Measurements from ENCODE around the gene RUNX3.

DNA sequence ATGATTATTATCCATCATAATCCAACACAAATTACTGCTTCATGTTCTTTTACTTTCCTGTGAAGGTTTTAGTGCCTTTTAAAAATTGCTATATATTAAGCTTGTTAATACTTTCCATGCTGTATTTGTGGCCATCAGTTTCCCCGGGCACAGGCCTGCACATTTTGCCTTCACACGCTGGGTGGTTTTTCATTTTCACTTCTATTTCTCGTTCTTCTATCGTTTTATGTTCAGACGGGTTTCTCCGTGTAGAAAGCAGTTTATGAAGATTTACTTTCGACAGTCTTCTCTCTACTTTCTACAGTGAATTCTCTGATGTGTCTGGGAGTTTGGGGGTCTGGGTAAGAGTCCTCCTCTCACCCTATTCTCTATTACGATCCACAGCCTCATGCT lies 9.5 kb downstream of the RUNX3 start:
- TF ChIP-seq POLR2A (IDR thresholded peaks at IDR 0.05; ENCODE audit: borderline replicate concordance, extremely low read depth, insufficient read depth, insufficient read length) (no peak), POLR2AphosphoS5 (IDR thresholded peaks at IDR 0.05; ENCODE audit: low read depth, low read length) (no peak), YY1 (IDR thresholded peaks at IDR 0.05; ENCODE audit: extremely low read depth, insufficient replicate concordance, low read depth, low read length) (no peak), CBX3 (IDR thresholded peaks at IDR 0.05; ENCODE audit: low read depth) (no peak), SIN3A (IDR thresholded peaks at IDR 0.05; ENCODE audit: low read depth) (no peak), ZFX (IDR thresholded peaks at IDR 0.05) (no peak)
- TF ChIP-seq, protein P1, sequence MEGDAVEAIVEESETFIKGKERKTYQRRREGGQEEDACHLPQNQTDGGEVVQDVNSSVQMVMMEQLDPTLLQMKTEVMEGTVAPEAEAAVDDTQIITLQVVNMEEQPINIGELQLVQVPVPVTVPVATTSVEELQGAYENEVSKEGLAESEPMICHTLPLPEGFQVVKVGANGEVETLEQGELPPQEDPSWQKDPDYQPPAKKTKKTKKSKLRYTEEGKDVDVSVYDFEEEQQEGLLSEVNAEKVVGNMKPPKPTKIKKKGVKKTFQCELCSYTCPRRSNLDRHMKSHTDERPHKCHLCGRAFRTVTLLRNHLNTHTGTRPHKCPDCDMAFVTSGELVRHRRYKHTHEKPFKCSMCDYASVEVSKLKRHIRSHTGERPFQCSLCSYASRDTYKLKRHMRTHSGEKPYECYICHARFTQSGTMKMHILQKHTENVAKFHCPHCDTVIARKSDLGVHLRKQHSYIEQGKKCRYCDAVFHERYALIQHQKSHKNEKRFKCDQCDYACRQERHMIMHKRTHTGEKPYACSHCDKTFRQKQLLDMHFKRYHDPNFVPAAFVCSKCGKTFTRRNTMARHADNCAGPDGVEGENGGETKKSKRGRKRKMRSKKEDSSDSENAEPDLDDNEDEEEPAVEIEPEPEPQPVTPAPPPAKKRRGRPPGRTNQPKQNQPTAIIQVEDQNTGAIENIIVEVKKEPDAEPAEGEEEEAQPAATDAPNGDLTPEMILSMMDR (IDR thresholded peaks at IDR 0.05 in 2 of 3, conservative IDR thresholded peaks at IDR 0.05 in 1 of 3; ENCODE audit: borderline replicate concordance in 1 of 3, insufficient read depth in 1 of 3, low read depth in 2 of 3, low read length in 2 of 3), result no peak
